HUES64 (cell line): ENCODE data around the gene MYH14.
A peak's percentile ranks its signal among the peaks of the same experiment; 100 is the strongest.

Experiments
- H3K27ac ChIP-seq: 2 replicates; pipeline ENCODE4 v1.7.0; 2013; ENCODE audit warnings: low read depth, low read length, inconsistent platforms
- H3K27me3 ChIP-seq: 2 replicates; pipeline ENCODE4 v1.6.1; 2013; ENCODE audit warnings: mild to moderate bottlenecking, low read length; ENCODE audit not compliant: insufficient read depth
- H3K36me3 ChIP-seq: 2 replicates; pipeline ENCODE4 v1.6.1; 2013; ENCODE audit warnings: mild to moderate bottlenecking, low read length; ENCODE audit not compliant: insufficient read depth
- H3K4me1 ChIP-seq: 2 replicates; pipeline ENCODE4 v1.6.1; 2013; ENCODE audit warnings: mild to moderate bottlenecking, low read length, moderate library complexity; ENCODE audit not compliant: insufficient read depth
- H3K4me3 ChIP-seq: 2 replicates; pipeline ENCODE4 v1.5.1; 2013; ENCODE audit warnings: mild to moderate bottlenecking, low read length, moderate library complexity
- H3K9ac ChIP-seq: 2 replicates; pipeline ENCODE4 v1.6.1; 2013; ENCODE audit warnings: mild to moderate bottlenecking, low read depth, low read length
- H3K9me3 ChIP-seq: 2 replicates; pipeline ENCODE4 v1.6.1; 2013; ENCODE audit warnings: low read depth, low read length; ENCODE audit not compliant: insufficient read depth
- WGBS: fragments of 150-250, 120-280 bp; methylation state at CpG from one replicate; pipeline ENCODE4 v1.1.7; 2013; ENCODE audit warnings: missing lambda C conversion rate; 5-methylcytosine and 5-hydroxymethylcytosine counted together

The MYH14 gene

DNA sequence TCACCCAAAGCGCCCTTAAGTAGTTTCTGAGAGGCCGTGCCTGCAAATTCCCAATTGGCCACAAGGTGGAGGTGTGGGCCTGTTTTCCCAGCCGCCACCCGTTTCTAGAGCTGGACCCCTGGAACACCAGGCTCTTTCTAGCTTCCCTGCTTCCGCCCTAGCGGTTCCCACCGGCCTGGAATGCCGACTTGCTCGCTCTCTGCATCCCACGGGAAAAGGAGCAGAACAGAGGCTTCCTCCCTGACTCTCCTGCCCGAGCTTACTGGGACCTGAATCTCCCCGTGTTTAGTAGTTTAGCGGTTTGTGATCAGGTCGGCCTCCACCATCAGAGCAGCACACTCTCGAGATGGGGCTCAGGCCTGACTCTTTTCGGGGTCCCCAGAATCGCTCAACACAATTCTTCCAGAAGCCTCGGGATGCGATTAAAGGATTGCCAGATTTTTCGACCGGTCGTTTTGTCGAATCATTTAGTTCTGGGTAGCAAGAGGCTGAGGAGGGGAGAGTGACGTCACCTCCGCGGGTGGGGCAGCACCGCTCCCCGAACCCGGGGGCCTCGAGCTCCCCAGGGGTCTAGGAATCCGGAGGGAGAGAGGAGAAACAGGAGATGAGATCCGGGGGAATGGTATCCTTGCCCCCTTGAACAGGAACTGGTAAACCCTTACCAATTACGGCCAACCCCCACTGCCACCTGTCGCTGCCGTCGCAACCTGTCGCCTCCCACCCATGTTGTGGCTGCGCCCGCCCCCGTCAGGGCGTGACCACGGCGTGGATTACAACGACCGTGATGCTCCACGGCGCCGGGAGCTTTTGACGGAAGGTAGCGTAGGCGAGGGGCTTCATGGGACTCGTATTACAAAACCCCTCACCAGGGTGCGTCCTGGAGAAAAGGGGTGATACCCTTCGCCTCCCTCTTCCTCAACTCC lies 154.0 kb downstream of the MYH14 start:
- no peak overlapping the region for H3K27ac ChIP-seq
- H3K9ac ChIP-seq, result no peak overlapping the region
- H3K4me3 ChIP-seq, result peak overlapping the region; percentile 31
- H3K4me1 ChIP-seq, result no peaks in the 10 kb centered on the region
- WGBS, result 69% methylated on average over 53 of the region's 54 CpGs
- no peaks in the 10 kb centered on the region for H3K36me3 ChIP-seq
- H3K9me3 ChIP-seq, result no peaks in the 10 kb centered on the region
- no peaks in the 10 kb centered on the region for H3K27me3 ChIP-seq

DNA sequence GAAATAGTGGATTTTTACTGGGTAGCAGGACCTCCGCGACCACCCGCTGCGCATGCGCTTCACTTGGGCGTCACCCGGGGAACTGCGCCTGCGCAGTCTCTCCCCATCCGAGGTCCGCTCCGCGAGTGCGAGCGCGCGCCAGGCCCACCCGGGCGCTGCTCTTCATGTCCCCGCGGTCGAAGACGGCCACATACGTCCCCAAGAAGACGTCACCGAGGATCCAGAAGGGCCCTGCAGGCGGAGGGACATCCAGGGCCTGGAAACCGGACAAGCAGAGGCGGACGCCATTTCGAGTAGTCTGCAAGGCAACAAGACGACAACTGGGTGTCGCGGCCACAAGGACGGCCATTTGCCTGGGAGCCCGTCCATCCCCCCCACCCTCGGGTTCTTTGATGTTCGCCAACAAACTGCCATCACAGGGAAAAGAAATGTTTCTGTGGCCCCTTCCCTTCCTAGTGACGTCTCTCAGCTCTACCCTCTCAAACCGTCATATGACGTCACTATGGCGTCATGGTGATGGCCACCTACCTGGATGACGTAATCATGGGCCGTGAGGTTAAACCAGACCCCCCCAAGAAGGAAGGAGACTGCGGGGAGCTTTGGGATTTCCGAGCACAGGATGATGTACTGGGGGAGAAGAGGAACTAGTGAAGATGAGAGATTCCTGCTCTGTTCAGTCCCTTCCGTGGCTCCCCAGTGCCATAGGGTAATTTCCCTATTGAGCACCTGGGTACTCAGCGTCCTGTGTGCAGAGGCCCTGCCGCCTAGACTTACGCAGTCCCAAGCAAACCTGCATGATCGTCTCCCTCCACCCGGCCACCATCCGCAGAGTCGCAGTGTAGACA lies 155.3 kb downstream of the MYH14 start:
- 93% methylated on average over 54 of the region's 54 CpGs for WGBS
- Histone ChIP-seq H3K36me3 (no peaks in the 10 kb centered on the region), H3K27ac (no peak overlapping the region), H3K9ac (no peak overlapping the region), H3K27me3 (no peaks in the 10 kb centered on the region), H3K4me3 (no peak overlapping the region), H3K9me3 (no peaks in the 10 kb centered on the region), H3K4me1 (no peaks in the 10 kb centered on the region)

DNA sequence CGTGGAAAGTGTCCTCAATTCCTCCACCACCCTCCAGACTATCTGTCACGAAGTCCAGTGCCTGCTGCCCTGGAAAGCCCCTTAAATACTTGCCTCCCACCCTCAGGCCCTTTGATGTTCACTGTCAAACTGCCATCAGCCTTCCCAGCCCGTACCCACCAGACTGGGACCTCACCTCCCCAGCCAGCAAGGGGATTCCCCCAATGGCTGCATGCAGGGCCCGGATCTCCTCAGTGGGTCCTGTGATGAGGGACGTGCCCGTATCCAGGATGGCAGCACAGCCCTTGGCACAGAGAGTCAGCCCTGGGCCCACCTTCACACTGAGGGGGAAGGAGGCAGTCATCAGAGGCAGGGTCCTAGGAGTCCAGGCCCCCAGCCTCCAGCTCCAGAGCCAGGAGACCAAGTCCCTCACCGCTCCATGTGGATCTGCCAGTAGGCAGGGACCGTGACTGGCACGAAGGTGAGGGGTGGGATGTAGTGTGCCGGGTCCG lies 156.0 kb downstream of the MYH14 start:
- H3K4me3 ChIP-seq, result no peak overlapping the region
- WGBS, result 89% methylated on average over 11 of the region's 11 CpGs
- no peaks in the 10 kb centered on the region for H3K4me1 ChIP-seq
- H3K9me3 ChIP-seq, result no peaks in the 10 kb centered on the region
- H3K27ac ChIP-seq, result no peak overlapping the region
- no peaks in the 10 kb centered on the region for H3K36me3 ChIP-seq
- no peaks in the 10 kb centered on the region for H3K27me3 ChIP-seq
- H3K9ac ChIP-seq, result no peak overlapping the region
